GM19467 (cell line): ENCODE data around the gene ANKRD40CL.
"Not testable (repeated sequence)": the region's sequence is repeated elsewhere in the genome, so short reads cannot be mapped to it uniquely, and the experiment has no call there.

Source experiments
- ATAC-seq: cut with Tn5 transposase; IDR thresholded peaks from one replicate; pipeline ENCODE4 v1.9.1; 2021; ENCODE audit warnings: mild to moderate bottlenecking, moderate library complexity; ENCODE audit not compliant: unreplicated experiment

Gene ANKRD40CL

GRCh38 chr17:50767446-50767845 is at the start of gene ANKRD40CL:
Gene ANKRD40CL (minus strand): TSS chr17:50767518. CDS start chr17:50766913, 605 bp downstream.
- no peak for ATAC-seq

- ATAC-seq: no peak
Measured at GRCh38 chr17:50816271-50816670, 49.0 kb upstream of the ANKRD40CL start.

- ATAC-seq: no peak
Measured at GRCh38 chr17:50815400-50815799, 48.1 kb upstream of the ANKRD40CL start.

- no peak for ATAC-seq
Measured at GRCh38 chr17:50813583-50813982, 46.3 kb upstream of the ANKRD40CL start.

DNA sequence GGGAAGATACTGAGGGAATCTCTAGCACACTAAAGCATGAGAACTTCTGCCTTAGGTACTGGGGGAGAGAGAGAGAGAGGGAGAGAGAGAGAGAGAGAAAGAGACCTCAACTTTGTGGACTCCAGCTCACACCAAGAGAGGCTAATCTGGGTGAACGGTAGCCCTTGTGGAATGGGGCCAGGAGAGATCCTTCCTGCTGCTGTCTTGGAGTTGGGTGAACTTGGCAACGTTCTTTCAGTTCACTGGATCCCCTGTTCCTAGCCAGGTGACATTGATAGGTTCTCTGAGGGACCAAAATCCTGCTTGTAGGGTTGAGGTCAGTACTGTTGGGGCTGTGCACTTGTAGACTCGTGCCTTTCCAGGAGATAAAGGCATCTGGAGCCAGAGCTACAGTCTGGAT is 41.6 kb upstream of the ANKRD40CL start:
- ATAC-seq: no peak

GRCh38 chr17:50808413-50808812 is 41.1 kb upstream of the ANKRD40CL start:
- no peak for ATAC-seq

DNA sequence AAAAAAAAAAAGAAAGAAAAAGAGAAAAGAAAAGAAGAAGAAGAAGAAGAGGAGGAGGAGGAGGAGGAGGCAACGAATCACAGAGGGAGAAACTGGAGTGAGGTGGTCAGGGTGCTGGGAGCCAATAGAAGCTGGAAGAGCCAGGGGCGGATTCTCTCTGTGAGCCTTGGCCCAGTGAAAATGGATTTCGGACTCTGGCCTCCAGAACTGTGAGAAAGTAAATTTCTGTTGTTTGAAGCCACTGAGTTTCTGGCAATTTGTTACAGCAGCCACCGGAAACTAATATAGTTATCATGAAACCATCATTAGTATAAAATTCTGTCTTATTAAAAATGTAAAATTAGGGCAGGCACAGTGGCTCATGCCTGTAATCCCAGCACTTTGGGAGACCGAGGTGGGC is 40.4 kb upstream of the ANKRD40CL start:
- no peak for ATAC-seq

- ATAC-seq: no peak
Measured at GRCh38 chr17:50807009-50807408, 39.7 kb upstream of the ANKRD40CL start.

GRCh38 chr17:50806141-50806643 is 38.9 kb upstream of the ANKRD40CL start:
- ATAC-seq: no peak

- ATAC-seq: no peak
Measured at GRCh38 chr17:50805486-50805885, 38.2 kb upstream of the ANKRD40CL start.

DNA sequence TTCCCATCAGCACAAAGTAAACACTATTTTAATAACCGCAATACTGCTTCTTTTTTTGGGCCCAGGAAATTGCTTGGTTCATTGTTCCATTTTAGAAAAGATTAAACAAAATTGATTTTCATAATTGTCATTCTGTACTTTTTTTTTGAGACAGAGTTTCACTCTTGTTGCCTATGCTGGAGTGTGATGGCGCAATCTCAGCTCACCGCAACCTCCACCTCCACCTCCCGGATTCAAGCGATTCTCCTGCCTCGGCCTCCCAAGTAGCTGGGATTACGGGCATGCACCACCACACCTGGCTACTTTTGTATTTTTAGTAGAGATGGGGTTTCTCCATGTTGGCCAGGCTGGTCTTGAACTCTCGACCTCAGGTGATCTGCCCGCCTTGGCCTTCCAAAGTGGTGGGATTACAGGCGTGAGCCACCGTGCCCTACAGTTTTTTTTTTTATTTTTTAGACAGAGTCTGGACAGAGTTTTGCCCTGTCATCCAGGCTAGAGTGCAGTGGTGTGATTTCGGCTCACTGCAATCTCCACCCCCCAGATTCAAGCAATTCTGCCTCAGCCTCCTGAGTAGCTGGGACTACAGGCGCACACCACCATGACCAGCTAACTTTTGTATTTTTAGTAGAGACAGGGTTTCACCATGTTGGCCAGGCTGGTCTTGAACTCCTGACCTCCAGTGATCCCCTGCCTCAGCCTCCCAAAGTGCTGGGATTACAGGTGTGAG is 37.6 kb upstream of the ANKRD40CL start:
- ATAC-seq: not testable (repeated sequence)

- no peak for ATAC-seq
Measured at GRCh38 chr17:50803676-50804075, 36.4 kb upstream of the ANKRD40CL start.

DNA sequence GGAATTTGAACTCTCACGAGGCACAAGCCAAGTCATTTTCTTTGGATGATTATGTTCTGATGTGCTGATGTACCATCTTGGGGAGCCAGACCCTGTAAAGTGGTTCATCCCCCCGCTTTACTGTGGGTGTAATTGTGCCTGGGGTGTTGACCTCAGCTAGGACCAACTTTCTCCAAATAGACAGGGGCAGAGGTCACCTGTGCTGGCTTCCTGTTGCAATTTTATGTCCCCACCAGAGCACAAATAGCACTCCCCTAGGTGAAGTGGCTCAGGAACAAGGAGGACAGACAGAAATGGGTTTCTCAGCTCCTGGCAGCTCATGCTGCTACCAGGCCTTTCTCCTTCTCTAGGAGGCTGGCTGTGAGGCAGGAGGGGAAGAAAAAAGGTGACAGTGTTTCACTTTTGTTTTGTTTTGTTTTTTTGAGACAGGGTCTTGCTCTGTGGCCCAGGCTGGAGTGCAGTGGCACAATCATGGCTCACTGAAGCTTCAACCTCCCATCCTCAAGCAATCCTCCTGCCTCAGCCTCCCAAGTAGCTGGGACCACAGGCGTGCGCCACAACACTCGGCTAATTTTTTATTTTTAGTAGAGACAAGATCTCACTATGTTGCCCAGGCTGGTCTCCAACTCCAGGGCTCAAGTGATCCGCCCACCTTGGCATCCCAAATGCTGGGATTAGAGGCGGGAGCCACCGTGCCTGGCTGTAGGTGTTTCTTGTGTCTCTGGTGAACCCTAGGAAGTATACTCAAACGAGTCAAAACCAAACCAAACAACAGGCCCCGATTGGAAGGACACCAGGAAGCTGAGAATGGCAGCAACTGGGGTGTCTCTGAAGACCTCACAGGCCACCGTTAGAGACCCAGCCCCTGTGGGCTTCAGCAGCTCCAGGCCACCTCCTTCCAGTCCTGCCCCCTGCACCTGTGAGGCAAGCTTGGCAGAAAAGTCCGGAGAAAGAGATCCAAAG is 35.6 kb upstream of the ANKRD40CL start:
- ATAC-seq: no peak

- no peak for ATAC-seq
Measured at GRCh38 chr17:50800196-50800700, 32.9 kb upstream of the ANKRD40CL start.

GRCh38 chr17:50799582-50799981 is 32.3 kb upstream of the ANKRD40CL start:
- no peak for ATAC-seq

- ATAC-seq: no peak
Measured at GRCh38 chr17:50798424-50799288, 31.3 kb upstream of the ANKRD40CL start.

DNA sequence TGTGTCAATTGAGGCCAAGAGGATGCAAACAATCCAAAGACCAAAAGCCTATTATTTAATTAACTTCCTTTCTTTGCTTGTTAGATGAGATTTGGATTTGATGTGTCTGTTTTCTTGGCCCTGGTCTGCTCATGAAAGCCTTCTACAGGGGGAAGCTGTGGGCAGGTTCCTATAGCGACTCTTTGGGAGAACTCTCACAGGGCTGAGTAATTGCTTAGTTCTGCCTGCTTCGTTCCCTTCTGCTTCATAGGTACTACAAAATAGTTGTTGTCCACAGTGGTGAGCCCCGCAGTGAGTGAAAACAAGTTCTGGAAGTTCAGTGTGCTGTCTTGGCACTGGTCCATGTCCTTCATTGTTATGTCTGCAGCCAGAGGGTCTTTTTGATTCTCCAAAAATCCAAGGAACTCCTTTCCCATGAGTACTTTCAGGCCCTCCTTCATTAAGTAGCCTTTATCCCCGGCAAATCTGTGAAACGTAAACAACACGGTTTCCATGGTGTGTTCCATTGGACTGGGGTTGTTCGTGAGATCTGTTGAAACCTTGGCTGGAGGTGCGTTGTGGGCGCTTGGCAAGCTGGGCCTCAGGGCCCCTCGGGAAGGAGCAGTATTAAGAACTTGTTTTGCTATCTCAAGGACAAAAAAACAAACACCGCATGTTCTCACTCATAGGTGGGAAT is 30.0 kb upstream of the ANKRD40CL start:
- ATAC-seq: no peak

- no peak for ATAC-seq
Measured at GRCh38 chr17:50794361-50794760, 27.0 kb upstream of the ANKRD40CL start.

DNA sequence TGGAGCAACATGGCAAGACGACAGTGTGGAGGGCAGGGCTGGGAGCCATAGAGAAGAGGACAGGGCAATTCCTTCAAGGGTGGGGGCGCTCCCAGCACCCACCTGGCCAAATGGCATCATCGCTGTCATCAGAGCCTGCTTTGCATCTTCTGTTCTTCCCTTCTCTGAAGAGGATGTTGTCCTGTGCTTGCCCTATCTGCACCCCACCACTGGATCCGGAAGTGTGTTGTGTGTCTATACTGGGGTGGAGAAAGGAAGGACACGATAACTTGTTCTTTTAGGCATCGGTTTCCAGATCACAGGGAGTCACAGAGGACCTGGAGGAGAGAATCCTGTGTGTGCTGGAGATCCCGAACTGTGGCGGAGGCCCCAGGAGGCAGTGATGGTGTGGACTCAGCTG is 25.7 kb upstream of the ANKRD40CL start:
- no peak for ATAC-seq

GRCh38 chr17:50792132-50792531 is 24.8 kb upstream of the ANKRD40CL start:
- no peak for ATAC-seq
